ENCODE data around the gene SMIM20.

The SMIM20 gene

DNA sequence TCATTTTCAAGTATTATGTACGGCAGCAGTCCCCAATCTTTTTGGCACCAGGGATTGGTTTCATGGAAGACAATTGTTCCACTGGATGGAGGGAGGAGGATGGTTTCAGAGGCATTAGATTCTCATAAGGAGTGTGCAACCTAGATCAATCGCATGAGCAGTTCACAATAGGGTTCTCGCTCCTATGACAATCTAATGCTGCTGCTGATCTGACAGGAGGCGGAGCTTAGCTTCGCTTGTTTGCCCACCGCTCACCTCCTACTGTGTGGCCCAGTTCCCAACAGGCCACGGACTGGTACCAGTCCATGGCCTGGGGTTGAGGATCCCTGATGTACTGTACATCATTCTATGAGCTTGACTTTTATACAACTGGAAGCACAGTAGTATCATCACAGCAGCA lies 48.4 kb downstream of the SMIM20 start:
- no peak for DNase-seq

DNA sequence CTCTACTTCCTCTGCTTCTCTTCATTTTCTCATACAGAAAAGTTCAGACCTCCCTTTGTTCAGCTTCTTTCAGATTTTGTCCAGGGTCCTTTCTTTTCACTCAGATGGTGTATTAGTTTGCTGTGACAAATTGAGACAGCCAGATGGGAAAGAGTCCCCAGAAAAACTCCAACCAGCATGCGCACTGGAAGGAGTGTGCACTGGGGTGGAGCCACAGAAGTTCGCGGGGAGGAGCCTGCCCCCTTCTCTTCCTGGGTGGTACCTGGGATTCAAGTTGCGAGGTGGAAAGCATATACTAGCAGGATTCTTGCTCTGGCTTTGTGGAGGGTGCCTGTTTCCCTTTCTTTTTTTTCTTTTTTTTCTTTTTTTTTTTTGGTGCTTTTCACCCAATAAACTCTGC lies 51.6 kb downstream of the SMIM20 start:
- DNase-seq = no peak

DNA sequence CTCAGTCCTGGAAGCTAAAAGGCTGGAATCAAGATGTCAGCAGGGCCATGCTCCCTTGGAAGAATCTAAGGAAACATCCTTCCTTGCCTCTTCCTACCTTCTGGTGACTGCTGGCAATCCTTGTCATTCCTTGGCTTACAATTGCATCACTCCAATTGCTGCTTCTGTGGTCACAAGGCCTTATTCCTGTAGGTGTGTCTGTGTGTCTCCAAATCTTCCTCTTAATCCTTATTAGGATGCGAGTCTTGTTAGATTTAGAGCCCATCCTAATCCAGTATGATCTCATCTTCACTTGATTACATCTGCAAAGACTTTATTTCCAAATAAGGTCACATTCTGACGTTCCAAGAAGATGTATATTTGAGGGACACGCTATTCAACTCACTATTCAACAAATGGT lies 52.2 kb downstream of the SMIM20 start:
- DNase-seq = no peak

DNA sequence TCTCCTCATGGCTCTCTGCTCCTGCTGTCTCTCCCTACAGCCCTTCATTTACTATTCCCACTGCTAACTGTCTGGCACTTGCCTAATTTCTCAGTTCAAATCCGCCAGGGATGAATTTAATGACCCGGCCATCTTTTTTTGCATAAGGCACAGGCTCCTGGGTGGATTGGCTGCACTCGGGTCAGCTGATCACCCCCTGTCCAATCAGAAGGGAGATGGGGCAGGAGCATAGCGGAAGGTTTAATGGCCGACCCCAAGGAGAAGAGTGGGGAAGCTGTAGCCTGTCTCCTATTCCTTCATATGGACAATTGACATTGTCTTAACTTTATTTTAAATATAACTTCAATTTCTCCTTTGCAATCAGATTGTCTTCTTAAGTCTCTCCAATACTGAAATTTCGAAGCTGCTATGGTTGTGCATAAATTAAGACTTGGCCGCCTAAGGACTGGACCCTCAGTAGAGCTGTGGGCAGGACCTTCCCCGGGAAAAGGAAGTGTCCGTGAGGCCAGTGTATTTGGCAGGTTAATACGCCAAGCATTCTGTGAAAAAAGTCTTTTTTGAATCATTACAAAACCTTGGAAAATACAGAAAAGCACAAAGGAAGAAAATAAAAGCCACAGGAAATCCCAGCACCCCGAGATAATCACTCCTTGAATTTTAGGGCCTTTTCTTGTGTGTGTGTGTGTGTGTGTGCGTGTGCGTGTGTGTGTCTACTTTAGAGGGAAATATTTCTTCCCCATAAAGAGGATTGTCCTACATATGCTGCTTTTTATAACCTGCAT lies 55.5 kb downstream of the SMIM20 start:
- DNase-seq = no peak

DNA sequence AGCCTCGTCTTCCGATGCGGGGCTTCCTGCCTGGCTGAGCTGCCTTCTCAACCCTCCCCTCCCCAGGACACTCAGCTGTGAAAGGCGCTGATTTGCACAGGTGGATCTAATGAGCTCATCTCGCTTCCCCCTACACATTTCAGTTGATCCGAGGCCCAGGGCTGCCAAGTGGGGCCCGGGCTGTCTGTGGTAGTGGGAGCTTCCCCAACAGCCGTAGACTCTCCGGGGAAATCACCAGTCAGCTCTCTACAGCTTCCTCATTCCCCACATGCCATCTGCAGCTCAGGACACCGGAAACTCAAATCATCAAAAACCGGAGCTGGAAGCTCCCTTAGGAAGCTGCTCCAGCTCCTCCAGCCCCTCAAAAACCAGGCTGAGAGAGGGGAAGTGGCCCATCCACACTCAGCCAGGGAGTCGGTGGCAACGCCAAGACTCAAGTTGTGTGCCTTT lies 56.2 kb downstream of the SMIM20 start:
- no peak for DNase-seq

DNA sequence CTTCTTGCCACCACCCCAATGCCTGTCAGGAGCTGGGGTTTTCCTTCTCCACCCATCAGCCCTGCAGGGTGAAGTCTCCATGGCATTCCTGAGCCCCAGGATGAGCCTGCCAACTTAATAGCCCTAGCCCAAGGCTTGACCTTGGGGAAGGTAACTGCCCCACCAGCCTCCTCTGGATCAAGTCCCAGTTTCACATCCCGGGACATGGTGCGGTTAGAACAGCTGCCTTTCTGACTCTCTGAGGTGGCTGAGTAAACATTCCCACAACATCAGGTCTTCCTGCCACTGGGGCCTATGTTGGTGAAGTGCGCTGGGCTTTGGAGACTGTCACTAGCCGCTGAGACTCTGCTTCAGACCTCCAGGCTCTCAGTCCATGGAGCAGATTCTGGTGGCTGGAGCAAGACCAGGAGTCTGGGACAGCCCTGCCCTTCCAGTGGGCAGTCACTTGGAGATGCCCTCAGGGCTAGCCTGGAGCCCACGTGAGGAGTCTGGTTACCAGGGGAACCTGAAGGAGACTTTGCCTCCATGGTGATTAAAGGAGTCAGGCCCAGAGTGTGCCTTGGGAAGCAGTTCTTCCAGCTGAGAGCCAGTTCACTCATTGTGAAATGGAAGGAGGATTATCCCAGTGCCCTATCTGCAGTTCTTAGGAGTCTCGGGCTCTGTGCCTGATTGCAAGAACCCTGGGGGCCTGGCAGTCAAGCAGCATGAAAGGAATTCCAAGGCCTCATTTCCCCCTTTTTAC lies 56.8 kb downstream of the SMIM20 start:
- no peak for DNase-seq

DNA sequence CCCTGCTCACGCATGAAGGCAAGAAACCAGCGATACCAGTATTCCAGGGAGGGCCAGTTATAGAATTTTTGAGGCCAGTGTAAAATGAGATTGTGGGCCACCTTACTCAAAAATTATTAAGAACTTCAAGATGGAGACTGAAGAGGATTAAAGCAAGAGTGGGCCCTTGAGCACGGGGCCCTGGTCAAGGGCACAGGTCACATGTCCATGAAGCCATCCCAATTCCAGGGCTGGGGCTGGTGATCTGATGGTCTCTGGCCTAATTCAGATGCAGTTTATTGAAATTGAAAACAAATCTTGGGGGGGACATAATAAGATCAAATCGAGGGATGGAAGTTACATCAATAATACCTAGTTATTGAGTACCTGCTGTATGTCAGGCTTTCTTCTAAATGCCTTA lies 58.3 kb downstream of the SMIM20 start:
- no peak for DNase-seq

DNA sequence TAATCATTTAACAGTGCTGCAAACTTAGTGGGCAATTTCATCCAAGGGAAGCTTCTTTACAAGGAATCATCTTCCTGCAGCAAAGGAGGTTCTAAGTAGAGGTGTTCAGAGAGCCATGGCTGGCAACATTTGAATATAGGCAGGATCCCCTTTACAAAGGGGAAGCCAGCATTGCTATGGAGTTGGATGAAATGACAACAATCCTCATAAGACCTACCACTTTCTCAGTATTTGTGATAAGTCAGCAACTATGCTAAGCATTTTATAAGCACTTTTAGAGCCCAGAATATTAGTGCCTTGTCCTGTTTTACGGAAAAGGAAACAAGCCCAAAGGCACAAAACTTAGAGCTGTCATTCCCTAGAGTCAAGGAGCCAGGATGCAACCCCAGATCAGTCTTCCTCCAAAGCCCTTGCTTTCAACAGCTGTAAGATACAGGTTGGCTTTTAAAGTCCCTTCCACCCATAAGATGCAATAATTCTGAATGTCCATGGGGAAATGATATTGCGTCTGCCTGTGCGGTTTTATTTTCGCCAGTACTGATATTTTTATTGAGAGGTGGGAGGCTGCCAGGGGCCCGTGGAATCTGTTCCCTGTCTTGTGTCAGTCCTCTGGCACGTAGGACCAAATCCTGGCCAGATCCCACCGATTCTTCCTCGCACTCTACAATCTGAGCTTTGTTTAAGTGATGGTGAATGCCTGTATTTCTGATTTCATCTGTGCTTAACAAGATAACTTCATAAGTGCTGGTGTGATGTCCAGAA lies 59.1 kb downstream of the SMIM20 start:
- no peak for DNase-seq

DNA sequence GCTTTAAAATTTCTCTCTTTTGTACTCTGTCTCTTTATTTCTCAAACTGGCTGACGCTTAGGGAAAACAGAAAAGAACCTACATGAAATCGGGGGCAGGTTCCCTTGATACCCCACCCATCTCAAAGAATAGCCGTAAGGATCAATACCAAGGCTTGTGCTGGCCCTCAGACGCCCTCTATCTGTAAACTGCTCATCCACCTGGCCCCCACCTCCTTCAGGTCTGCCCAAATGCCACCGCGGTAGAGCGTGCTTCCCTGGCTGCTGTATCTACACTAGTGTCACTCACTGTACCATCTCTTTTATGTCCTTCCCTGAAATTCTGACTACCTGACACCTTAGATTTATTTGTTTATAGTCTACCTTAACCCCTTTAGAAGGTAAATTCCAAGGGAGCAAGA lies 62.8 kb downstream of the SMIM20 start:
- no peak for DNase-seq

DNA sequence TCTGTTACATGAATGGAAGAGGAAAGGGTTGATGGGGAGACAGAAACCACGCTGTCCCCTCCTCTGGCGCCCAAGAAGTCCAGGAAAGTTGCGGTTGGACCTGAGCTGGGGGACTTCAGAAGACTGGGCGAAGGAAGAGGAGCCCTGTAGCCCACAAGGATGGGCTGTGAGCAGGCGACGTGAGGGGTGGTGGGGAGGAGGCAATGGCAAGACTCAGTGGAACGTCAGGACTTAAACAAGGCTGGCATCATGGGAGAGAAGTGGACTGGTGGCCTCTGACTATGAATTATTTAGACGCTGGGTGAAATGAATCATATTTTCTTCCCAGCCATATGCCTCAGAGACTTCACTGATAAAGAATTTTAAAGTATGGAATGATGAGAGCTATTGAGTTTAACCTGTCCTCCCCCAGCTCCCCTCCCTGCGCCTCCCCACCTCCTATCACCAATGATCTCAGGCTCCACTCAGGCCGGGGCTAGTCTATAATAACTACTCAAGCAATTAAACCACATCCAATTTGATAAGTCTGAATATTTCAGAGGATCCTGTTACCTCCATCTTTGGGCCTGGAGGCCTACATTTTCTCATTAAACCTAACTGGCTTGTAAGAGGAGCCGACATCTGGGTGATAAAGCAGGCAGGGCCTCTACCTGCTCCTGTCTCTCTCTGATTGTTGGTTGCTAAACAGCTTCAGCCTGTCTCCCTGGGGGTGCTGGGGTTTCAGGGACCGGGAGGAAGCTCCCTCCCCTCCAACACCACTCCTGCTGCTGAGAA lies 63.6 kb downstream of the SMIM20 start:
- DNase-seq = no peak

DNA sequence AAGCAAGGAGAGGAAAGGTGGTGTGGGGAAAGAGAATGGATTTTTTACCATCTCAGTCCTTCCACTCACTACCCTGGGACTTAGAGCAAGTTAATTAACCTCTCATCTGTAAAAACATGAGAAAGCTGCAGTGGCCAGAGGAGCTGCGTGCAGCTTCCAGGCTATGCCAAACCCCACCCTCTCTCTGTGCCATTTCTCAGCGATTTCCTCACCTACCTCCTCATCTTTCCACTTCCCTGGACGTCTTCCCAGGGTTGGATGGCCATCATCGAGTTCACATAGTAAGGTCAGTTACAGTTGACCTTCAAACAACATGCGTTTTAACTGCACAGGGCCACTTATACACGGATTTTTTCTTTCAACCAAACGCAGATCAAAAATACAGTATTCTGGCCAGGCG lies 64.3 kb downstream of the SMIM20 start:
- no peak for DNase-seq
